ENCODE measurements around the gene UBE2QL1.

Gene UBE2QL1

DNA sequence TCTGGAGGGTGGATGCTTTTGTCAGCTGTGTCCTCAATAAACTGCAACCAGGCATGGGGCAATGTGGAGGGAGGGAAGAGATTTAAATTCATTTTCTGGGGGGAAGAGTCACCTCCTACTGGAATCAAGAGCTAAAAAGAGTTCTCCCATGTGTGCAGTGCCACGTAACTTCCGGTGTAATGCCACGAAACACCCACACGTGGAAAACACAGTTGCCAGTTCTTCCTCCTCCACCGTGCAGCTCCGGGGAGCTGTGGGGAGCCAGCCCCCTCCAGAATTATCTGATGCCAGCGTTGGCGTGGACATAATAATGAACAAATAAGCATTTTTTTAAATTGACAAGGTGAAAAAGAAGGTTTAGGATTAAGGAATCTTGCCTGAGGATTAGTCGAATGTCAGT is 38.2 kb upstream of the UBE2QL1 start:
- no peaks in the 10 kb centered on the region for H3K9me3 ChIP-seq (ENCODE audit: control insufficient read depth in 1 of 2, low read length in 2 of 2)
- H3K27ac ChIP-seq (ENCODE audit: low read length), result no peak overlapping the region
- H3K27me3 ChIP-seq (ENCODE audit: low read depth, low read length), result no peaks in the 10 kb centered on the region
- H3K36me3 ChIP-seq (ENCODE audit: control insufficient read depth in 1 of 2, insufficient read depth in 2 of 2, low read length in 2 of 2), result no peaks in the 10 kb centered on the region
- H3K4me3 ChIP-seq (ENCODE audit: low read depth in 1 of 2, low read length in 2 of 2), result no peak overlapping the region
- H3K4me1 ChIP-seq (ENCODE audit: control insufficient read depth in 1 of 2, insufficient read depth in 2 of 2, low read length in 2 of 2), result no peaks in the 10 kb centered on the region

DNA sequence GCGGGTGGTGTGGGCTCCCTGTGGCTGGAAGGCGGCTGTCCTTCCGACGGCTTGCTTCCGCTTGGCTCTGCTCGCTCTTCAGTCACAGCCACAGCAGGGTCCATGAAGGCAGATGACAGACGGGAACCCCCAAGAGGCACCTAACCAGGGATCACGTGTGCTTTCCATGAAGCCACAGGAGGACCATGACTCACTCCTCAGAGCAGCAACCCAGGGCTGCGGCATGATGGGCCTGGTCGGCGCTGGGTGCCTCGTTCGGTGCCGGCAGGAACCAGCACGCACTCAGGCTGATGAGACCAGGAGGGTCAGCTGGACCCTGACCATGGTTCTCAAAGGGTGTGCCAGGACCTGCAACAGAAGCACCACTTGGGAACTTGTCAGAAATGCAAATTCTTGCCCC is 37.5 kb upstream of the UBE2QL1 start:
- Histone ChIP-seq H3K4me3 (ENCODE audit: low read depth in 1 of 2, low read length in 2 of 2) (no peak overlapping the region), H3K4me1 (ENCODE audit: control insufficient read depth in 1 of 2, insufficient read depth in 2 of 2, low read length in 2 of 2) (no peaks in the 10 kb centered on the region), H3K9me3 (ENCODE audit: control insufficient read depth in 1 of 2, low read length in 2 of 2) (no peaks in the 10 kb centered on the region), H3K27me3 (ENCODE audit: low read depth, low read length) (no peaks in the 10 kb centered on the region), H3K27ac (ENCODE audit: low read length) (no peak overlapping the region), H3K36me3 (ENCODE audit: control insufficient read depth in 1 of 2, insufficient read depth in 2 of 2, low read length in 2 of 2) (no peaks in the 10 kb centered on the region)

DNA sequence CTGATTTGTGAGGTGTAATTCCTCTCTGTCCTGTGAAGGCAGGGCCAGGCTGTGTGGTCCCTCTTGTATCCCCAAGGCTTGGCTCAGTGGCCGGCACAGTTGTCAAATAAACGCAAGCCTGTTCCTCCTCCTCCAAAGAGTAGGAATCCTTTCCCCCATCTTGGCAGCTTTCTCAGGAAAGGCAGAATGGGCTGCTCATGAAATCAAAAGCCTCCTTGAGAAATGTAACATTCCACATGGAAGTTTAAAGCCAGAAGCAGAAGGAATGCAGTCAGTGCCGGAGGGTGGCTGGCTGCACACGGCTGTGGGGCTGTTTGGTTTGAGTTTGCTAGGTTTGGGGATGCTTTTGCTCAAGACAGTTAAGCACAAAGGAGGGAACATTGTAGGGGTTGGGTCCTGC is 35.8 kb upstream of the UBE2QL1 start:
- H3K27ac ChIP-seq (ENCODE audit: low read length), result no peak overlapping the region
- no peak overlapping the region for H3K4me3 ChIP-seq (ENCODE audit: low read depth in 1 of 2, low read length in 2 of 2)
- no peaks in the 10 kb centered on the region for H3K27me3 ChIP-seq (ENCODE audit: low read depth, low read length)
- no peaks in the 10 kb centered on the region for H3K9me3 ChIP-seq (ENCODE audit: control insufficient read depth in 1 of 2, low read length in 2 of 2)
- no peaks in the 10 kb centered on the region for H3K4me1 ChIP-seq (ENCODE audit: control insufficient read depth in 1 of 2, insufficient read depth in 2 of 2, low read length in 2 of 2)
- H3K36me3 ChIP-seq (ENCODE audit: control insufficient read depth in 1 of 2, insufficient read depth in 2 of 2, low read length in 2 of 2), result no peaks in the 10 kb centered on the region

DNA sequence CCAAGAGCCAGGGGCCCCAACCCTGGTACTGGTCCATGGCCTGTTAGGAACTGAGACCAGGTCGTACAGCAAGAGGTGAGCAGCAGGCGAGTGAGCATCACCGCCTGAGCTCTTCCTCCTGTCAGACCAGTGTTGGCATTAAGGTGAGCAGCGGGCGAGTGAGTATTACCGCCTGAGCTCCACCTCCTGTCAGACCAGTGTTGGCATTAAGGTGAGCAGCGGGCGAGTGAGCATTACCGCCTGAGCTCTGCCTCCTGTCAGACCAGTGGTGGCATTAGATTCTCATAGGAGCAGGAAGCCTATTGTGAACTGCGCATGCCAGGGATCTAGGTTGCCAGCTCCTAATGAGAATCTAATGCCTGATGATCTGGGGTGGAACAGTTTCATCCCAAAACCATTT is 31.0 kb upstream of the UBE2QL1 start:
- no peaks in the 10 kb centered on the region for H3K4me1 ChIP-seq (ENCODE audit: control insufficient read depth in 1 of 2, insufficient read depth in 2 of 2, low read length in 2 of 2)
- H3K27ac ChIP-seq (ENCODE audit: low read length), result no peak overlapping the region
- H3K36me3 ChIP-seq (ENCODE audit: control insufficient read depth in 1 of 2, insufficient read depth in 2 of 2, low read length in 2 of 2), result no peaks in the 10 kb centered on the region
- H3K9me3 ChIP-seq (ENCODE audit: control insufficient read depth in 1 of 2, low read length in 2 of 2), result no peaks in the 10 kb centered on the region
- H3K27me3 ChIP-seq (ENCODE audit: low read depth, low read length), result no peaks in the 10 kb centered on the region
- H3K4me3 ChIP-seq (ENCODE audit: low read depth in 1 of 2, low read length in 2 of 2), result no peak overlapping the region

DNA sequence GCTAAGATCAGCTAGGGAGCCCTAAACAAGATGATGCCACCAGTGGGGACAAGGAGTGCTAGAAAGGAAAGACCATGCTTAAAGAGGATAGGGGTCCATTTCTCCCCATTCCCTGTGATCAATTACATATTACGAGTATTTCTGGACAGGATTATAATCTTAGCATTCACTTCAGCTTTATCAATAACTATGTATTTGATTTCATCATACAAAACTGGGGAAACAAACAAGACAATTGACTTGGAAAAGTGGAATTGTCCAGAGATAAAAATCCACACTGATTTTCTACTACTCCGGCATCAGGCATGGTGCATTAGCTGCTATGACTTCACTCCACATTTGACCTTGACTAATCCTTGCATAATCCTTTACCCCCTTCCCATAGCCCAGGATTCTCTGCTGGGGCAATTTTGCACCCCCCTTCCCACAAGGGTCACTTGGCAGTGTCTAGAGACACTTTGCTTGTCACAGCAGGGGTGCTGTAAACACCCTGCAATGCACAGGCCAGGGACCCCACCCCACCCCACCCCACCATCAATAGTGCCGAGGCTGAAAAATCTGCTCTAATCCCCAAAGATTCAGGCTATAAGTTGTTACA is 29.9 kb upstream of the UBE2QL1 start:
- Histone ChIP-seq H3K9me3 (ENCODE audit: control insufficient read depth in 1 of 2, low read length in 2 of 2) (no peaks in the 10 kb centered on the region), H3K4me1 (ENCODE audit: control insufficient read depth in 1 of 2, insufficient read depth in 2 of 2, low read length in 2 of 2) (no peaks in the 10 kb centered on the region), H3K27me3 (ENCODE audit: low read depth, low read length) (no peaks in the 10 kb centered on the region), H3K36me3 (ENCODE audit: control insufficient read depth in 1 of 2, insufficient read depth in 2 of 2, low read length in 2 of 2) (no peaks in the 10 kb centered on the region), H3K27ac (ENCODE audit: low read length) (no peak overlapping the region), H3K4me3 (ENCODE audit: low read depth in 1 of 2, low read length in 2 of 2) (no peak overlapping the region)

DNA sequence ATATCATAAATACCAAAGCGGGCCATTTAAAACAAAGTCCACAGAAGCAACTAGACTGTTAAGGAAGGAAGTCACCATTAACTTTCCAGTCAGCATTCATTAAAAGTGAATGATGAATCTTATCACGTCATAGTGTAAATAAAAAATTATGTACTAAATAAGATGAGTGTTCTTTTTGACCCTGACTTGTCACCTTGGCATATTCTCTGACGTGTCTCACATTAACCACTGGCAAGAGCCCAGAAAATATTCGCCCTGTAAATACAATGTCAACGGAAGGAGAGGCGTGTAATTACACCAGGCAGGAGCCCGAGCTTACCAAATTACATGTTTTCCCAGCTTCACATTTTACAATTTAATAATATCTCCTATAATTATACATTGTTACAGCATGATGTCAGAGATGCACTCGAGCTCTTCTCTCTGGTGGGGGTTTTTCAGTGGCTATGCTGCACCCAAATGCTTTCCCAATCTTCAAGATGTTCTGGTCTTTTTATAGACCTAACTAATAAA is 29.3 kb upstream of the UBE2QL1 start:
- no peak overlapping the region for H3K27ac ChIP-seq (ENCODE audit: low read length)
- H3K36me3 ChIP-seq (ENCODE audit: control insufficient read depth in 1 of 2, insufficient read depth in 2 of 2, low read length in 2 of 2), result no peaks in the 10 kb centered on the region
- no peak overlapping the region for H3K4me3 ChIP-seq (ENCODE audit: low read depth in 1 of 2, low read length in 2 of 2)
- H3K27me3 ChIP-seq (ENCODE audit: low read depth, low read length), result no peaks in the 10 kb centered on the region
- no peaks in the 10 kb centered on the region for H3K9me3 ChIP-seq (ENCODE audit: control insufficient read depth in 1 of 2, low read length in 2 of 2)
- H3K4me1 ChIP-seq (ENCODE audit: control insufficient read depth in 1 of 2, insufficient read depth in 2 of 2, low read length in 2 of 2), result no peaks in the 10 kb centered on the region

DNA sequence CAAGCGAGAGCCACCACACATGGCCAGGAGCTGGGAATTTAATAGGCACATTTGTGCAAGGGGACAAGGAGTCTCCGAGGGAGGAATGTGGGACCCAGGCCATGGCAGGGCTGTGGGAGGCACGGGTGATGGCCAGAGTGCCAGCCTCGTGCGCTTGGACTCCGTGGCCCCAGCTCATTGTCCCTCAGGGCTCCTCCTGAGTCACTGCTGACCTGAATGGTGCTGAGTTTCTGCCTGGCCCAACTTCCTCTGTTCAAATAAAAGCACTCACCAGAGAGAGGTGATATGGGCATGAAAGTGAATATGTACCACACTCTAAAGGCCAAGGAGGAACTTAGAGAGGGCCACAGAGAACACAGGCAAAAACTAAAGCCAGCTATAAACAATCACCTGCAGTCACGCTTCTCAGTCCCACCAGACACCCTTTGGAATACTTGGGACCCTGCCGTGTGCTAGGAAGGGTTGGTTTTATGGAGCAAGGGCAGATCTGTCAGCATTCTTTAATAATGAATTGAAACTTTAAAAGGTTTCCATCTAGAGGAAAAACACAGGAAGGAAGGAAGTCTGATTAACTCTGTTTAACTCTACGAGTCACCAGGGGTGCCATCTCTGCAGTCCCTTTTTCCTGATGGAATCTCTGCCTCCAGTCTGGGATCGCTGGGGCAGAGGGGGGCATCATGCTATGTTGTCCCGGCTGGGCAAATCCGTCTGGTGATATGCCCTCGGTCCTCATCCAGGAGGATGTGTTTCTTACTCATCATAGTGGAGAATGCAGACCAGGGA is 25.1 kb upstream of the UBE2QL1 start:
- H3K27ac ChIP-seq (ENCODE audit: low read length), result no peak overlapping the region
- H3K9me3 ChIP-seq (ENCODE audit: control insufficient read depth in 1 of 2, low read length in 2 of 2), result no peaks in the 10 kb centered on the region
- no peaks in the 10 kb centered on the region for H3K4me1 ChIP-seq (ENCODE audit: control insufficient read depth in 1 of 2, insufficient read depth in 2 of 2, low read length in 2 of 2)
- no peaks in the 10 kb centered on the region for H3K36me3 ChIP-seq (ENCODE audit: control insufficient read depth in 1 of 2, insufficient read depth in 2 of 2, low read length in 2 of 2)
- H3K27me3 ChIP-seq (ENCODE audit: low read depth, low read length), result no peaks in the 10 kb centered on the region
- H3K4me3 ChIP-seq (ENCODE audit: low read depth in 1 of 2, low read length in 2 of 2), result no peak overlapping the region

DNA sequence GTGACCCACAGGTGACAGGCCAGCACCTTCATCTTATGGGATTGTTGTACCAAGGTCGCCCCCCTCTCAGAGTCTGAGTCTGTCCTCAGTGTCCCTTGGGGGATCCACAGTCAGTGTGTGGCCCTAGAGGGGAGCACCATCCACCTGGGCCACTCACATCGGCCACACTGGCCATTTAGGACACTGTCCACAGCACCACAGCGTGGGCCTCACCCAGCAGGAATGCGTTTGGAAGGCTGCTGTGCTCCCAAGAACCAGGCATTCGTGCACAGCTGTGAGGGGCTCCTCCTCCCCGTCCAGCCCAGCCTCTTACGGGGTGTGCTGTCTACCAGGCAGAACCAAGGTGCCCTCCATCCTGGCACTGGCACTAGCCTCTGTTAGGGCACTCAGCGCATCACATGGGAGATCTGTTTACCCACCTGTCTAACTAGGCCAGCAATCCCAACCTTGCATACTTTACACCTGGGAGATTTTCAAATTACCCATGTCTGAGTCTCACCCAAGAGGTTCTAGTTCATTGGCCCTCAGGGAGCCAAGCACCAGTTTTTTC is 24.5 kb upstream of the UBE2QL1 start:
- Histone ChIP-seq H3K36me3 (ENCODE audit: control insufficient read depth in 1 of 2, insufficient read depth in 2 of 2, low read length in 2 of 2) (no peaks in the 10 kb centered on the region), H3K9me3 (ENCODE audit: control insufficient read depth in 1 of 2, low read length in 2 of 2) (no peaks in the 10 kb centered on the region), H3K4me3 (ENCODE audit: low read depth in 1 of 2, low read length in 2 of 2) (no peak overlapping the region), H3K4me1 (ENCODE audit: control insufficient read depth in 1 of 2, insufficient read depth in 2 of 2, low read length in 2 of 2) (no peaks in the 10 kb centered on the region), H3K27me3 (ENCODE audit: low read depth, low read length) (no peaks in the 10 kb centered on the region), H3K27ac (ENCODE audit: low read length) (no peak overlapping the region)

DNA sequence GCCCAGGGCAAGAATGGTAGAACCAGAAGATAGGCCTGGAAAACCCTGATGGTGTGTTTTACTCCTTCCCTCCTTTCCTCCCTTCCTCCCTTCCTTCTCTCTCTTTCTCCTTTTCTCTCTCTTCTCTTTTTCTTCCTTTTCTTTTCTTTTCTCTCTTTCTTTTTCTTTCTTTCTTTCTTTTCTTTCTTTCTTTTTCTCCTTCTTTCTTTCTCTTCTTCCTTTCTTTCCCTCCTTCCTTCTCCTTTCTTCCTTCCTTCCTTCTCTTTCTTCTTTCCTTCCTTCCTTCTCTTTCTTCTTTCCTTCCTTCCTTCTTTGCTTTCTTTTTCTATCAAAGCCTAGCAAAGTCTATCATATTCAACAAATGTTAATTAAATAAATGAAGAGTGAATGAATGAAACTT is 24.0 kb upstream of the UBE2QL1 start:
- H3K36me3 ChIP-seq (ENCODE audit: control insufficient read depth in 1 of 2, insufficient read depth in 2 of 2, low read length in 2 of 2), result no peaks in the 10 kb centered on the region
- H3K27ac ChIP-seq (ENCODE audit: low read length), result no peak overlapping the region
- no peak overlapping the region for H3K4me3 ChIP-seq (ENCODE audit: low read depth in 1 of 2, low read length in 2 of 2)
- H3K9me3 ChIP-seq (ENCODE audit: control insufficient read depth in 1 of 2, low read length in 2 of 2), result no peaks in the 10 kb centered on the region
- H3K27me3 ChIP-seq (ENCODE audit: low read depth, low read length), result no peaks in the 10 kb centered on the region
- no peaks in the 10 kb centered on the region for H3K4me1 ChIP-seq (ENCODE audit: control insufficient read depth in 1 of 2, insufficient read depth in 2 of 2, low read length in 2 of 2)

DNA sequence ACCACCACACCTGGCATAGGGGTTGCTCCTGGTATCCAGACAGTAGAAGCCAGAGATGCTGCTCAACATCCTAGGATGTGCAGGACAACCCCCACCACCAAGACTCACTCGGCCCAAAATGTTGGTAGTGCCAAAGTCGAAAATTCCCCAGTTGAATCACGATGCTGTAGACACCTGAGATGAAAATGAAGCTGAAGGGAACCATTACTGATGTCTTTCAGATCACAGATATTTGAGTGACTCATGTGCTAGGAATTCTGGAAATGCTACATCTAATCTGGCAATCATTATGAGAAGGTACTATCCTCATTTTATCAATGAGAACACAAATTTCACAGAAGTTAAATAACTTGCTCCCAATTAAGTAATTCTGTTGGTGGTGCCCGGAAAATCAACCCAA is 21.0 kb upstream of the UBE2QL1 start:
- H3K9me3 ChIP-seq (ENCODE audit: control insufficient read depth in 1 of 2, low read length in 2 of 2), result no peaks in the 10 kb centered on the region
- H3K36me3 ChIP-seq (ENCODE audit: control insufficient read depth in 1 of 2, insufficient read depth in 2 of 2, low read length in 2 of 2), result no peaks in the 10 kb centered on the region
- no peaks in the 10 kb centered on the region for H3K27me3 ChIP-seq (ENCODE audit: low read depth, low read length)
- no peaks in the 10 kb centered on the region for H3K4me1 ChIP-seq (ENCODE audit: control insufficient read depth in 1 of 2, insufficient read depth in 2 of 2, low read length in 2 of 2)
- no peak overlapping the region for H3K4me3 ChIP-seq (ENCODE audit: low read depth in 1 of 2, low read length in 2 of 2)
- H3K27ac ChIP-seq (ENCODE audit: low read length), result no peak overlapping the region

DNA sequence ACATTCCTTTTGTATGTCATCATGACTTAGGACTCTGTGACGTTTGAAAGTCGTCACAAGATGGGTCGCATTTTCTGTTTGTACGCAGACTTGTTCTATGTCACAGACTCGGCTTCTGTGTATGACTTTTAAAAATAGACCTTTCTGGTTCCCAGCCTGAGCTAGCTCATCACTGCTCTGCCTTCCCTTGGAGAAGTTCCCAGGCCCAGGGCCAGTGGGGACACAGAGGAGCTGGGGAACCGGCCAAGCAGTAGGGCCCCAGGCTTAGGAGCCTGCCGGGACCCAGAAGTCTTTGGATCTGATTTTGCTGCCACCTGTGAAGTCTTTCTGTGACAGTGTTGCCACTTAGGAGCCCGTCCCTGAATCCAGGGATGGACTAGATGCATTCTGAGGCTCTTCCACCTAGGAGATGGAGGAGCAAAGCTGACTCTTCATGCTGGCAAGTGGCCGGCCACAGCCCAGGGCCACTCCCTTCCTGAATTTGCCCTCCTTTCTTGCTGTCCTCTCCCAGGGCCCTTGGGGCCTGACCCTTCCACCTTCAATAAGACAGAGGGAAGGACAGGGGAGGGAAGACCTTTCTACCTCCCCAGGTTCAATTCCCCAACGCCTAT is 18.1 kb upstream of the UBE2QL1 start:
- Histone ChIP-seq H3K36me3 (ENCODE audit: control insufficient read depth in 1 of 2, insufficient read depth in 2 of 2, low read length in 2 of 2) (no peaks in the 10 kb centered on the region), H3K4me3 (ENCODE audit: low read depth in 1 of 2, low read length in 2 of 2) (no peak overlapping the region), H3K27me3 (ENCODE audit: low read depth, low read length) (no peaks in the 10 kb centered on the region), H3K9me3 (ENCODE audit: control insufficient read depth in 1 of 2, low read length in 2 of 2) (no peaks in the 10 kb centered on the region), H3K27ac (ENCODE audit: low read length) (no peak overlapping the region), H3K4me1 (ENCODE audit: control insufficient read depth in 1 of 2, insufficient read depth in 2 of 2, low read length in 2 of 2) (no peaks in the 10 kb centered on the region)
